OCI-LY3 (cell line): ENCODE data around the gene TBC1D13.

Experiments used
- EZH2phosphoT487 ChIP-seq: fragments of 200-600 bp; shearing (Covaris generic); IDR thresholded peaks from 2 replicates; pipeline ENCODE4 v1.6.1; 2018; ENCODE audit warnings: antibody characterized with exemption, mixed run types, low read depth
- TF ChIP-seq, protein P1 (sequence below): fragments of 200-600, 300-600 bp; sonication (generic); IDR thresholded peaks from 2 replicates; pipeline ENCODE4 v1.5.1; 2014; ENCODE audit warnings: antibody characterized with exemption, low read length, low read depth

DNA sequence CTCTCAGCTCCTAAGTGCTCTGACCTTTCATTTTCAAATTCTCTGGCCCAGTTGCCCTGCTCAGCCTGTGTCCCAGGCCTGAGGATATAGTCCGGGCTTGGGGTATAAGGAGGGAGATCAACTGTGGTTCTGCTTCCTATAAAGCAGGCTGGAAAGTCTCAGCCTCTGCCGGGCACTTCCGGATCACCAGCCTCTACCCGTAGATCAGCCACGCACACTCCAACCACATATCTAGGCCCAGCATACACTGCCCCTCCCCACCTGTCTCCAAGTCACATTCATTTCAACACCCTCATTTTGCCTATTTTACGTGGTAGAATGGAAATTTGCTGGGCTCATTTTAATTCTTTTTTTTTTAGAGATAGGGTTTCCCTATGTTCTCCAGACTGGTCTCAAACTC, 18.4 kb upstream of the TBC1D13 start:
- TF ChIP-seq, protein P1, sequence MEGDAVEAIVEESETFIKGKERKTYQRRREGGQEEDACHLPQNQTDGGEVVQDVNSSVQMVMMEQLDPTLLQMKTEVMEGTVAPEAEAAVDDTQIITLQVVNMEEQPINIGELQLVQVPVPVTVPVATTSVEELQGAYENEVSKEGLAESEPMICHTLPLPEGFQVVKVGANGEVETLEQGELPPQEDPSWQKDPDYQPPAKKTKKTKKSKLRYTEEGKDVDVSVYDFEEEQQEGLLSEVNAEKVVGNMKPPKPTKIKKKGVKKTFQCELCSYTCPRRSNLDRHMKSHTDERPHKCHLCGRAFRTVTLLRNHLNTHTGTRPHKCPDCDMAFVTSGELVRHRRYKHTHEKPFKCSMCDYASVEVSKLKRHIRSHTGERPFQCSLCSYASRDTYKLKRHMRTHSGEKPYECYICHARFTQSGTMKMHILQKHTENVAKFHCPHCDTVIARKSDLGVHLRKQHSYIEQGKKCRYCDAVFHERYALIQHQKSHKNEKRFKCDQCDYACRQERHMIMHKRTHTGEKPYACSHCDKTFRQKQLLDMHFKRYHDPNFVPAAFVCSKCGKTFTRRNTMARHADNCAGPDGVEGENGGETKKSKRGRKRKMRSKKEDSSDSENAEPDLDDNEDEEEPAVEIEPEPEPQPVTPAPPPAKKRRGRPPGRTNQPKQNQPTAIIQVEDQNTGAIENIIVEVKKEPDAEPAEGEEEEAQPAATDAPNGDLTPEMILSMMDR: no peak
- no peak for TF ChIP-seq EZH2phosphoT487
